Activated CD4-positive, alpha-beta T cell treated with anti-CD3 and anti-CD28 coated beads, Interleukin-2, amount 50 U/mL, for 16 hours (primary cell): ENCODE measurements around the gene ATL3.
"Not testable (repeated sequence)": the region's sequence is repeated elsewhere in the genome, so short reads cannot be mapped to it uniquely, and the experiment has no call there.

Experiments
- DNase-seq: peaks from one replicate; pipeline ENCODE4 v3.0.0-alpha.2; 2020

The ATL3 gene

GRCh38 chr11:63581224-63581623 is 90.0 kb downstream of the ATL3 start:
- not testable (repeated sequence) for DNase-seq

- DNase-seq: not testable (repeated sequence)
These were observed 92.3 kb downstream of the ATL3 start for GRCh38 chr11:63578882-63579281.

GRCh38 chr11:63574856-63575602 is 96.1 kb downstream of the ATL3 start:
- DNase-seq: no peak
